B cell (primary cell): ENCODE data around the gene TLDC2. TPM values are rescaled to one million over a fixed set of nuclear protein-coding genes. Genes with fewer than 3 reads are reported as not detected.
"Not testable (repeated sequence)": the region's sequence is repeated elsewhere in the genome, so short reads cannot be mapped to it uniquely, and the experiment has no call there.

Experiments
- ATAC-seq: fragments of 200-7000 bp; cut with Tn5 transposase; one replicate; pipeline ENCODE4 v1.10.0; 2021; ENCODE audit warnings: low read depth, mild to moderate bottlenecking, moderate number of reproducible peaks, moderate library complexity
- CTCF ChIA-PET: fragments of 350-600 bp; sonication (Branson Sonifier 250); formaldehyde crosslinking; loops from one replicate; lab custom pipeline; 2021; ENCODE audit warnings: antibody characterized with exemption, inconsistent platforms; lab: Charles Lee
- POLR2A ChIA-PET: fragments of 350-600 bp; sonication (Branson Sonifier 250); formaldehyde crosslinking; loops from one replicate; lab custom pipeline; 2021; ENCODE audit warnings: antibody characterized with exemption; lab: Charles Lee
- DNase-seq: peaks from one replicate; pipeline ENCODE4 v3.0.0; 2013
- H2AFZ ChIP-seq: 2 replicates; pipeline ENCODE4 v1.6.1; 2012; ENCODE audit warnings: mild to moderate bottlenecking, low read depth, low read length; ENCODE audit not compliant: insufficient read depth, poor library complexity, severe bottlenecking
- H3K27ac ChIP-seq, 2 donors: 1 replicate in 1 of 2; 2 replicates in 1 of 2; pipeline ENCODE4 v1.5.1; 2012 to 2013; ENCODE audit warnings: low read length in 2 of 2, mild to moderate bottlenecking in 2 of 2, moderate library complexity in 1 of 2
- H3K27me3 ChIP-seq, 4 experiments: fragments of 200-600 bp in 1 of 4; sonication (generic) in 1 of 4; replicated peaks in 1 of 4; 1 replicate in 2 of 4; 2 replicates in 2 of 4; pipeline versions ENCODE4 v1.6.1 to v1.7.0; 2013 to 2016; ENCODE audit warnings: low read length in 3 of 4, mild to moderate bottlenecking in 2 of 4, mixed read lengths in 1 of 4, moderate library complexity in 1 of 4; ENCODE audit not compliant: insufficient read depth in 4 of 4, control insufficient read depth in 3 of 4; ENCODE audit errors: control extremely low read depth in 1 of 4
- H3K36me3 ChIP-seq, 2 experiments: replicated peaks in 1 of 2; 1 replicate in 1 of 2; 2 replicates in 1 of 2; pipeline versions ENCODE4 v1.6.1 to v1.7.1; 2013; ENCODE audit warnings: low read length in 1 of 2; ENCODE audit not compliant: insufficient read depth in 2 of 2, control insufficient read depth in 1 of 2; ENCODE audit errors: control extremely low read depth in 1 of 2, extremely low read depth in 1 of 2
- H3K4me1 ChIP-seq, 2 donors: fragments of 200-600 bp in 1 of 2; sonication (generic) in 1 of 2; 1 replicate in 1 of 2; 2 replicates in 1 of 2; pipeline versions ENCODE4 v1.5.1 to v1.6.1; 2013 to 2017; ENCODE audit warnings: low read length in 2 of 2; ENCODE audit not compliant: control insufficient read depth in 2 of 2, insufficient read depth in 2 of 2
- H3K4me2 ChIP-seq: replicated peaks from 2 replicates; pipeline ENCODE3; 2012; ENCODE audit warnings: mild to moderate bottlenecking, low read depth, low read length; ENCODE audit not compliant: poor library complexity, severe bottlenecking
- H3K4me3 ChIP-seq, 5 experiments: fragments of 200-600 bp in 1 of 5; sonication (generic) in 1 of 5; 1 replicate in 3 of 5; 2 replicates in 2 of 5; pipeline versions ENCODE4 v1.5.1 to v1.7.0; 2011 to 2016; ENCODE audit warnings: low read length in 4 of 5, mild to moderate bottlenecking in 4 of 5, low read depth in 2 of 5, control low read depth in 1 of 5, moderate library complexity in 1 of 5; ENCODE audit not compliant: insufficient read depth in 1 of 5; ENCODE audit errors: control extremely low read depth in 1 of 5, extremely low read depth in 1 of 5
- H3K79me2 ChIP-seq: fragments of 200-600 bp; sonication (generic); one replicate; pipeline ENCODE4 v1.6.0; 2016; ENCODE audit warnings: low read length; ENCODE audit not compliant: control insufficient read depth, insufficient read depth
- H3K9ac ChIP-seq: fragments of 200-600 bp; sonication (generic); 2 replicates; pipeline ENCODE4 v1.6.1; 2017; ENCODE audit warnings: mild to moderate bottlenecking, low read length, moderate library complexity
- H3K9me3 ChIP-seq, 3 donors: one replicate each; pipeline versions ENCODE4 v1.6.1 to v1.7.1; 2013; ENCODE audit warnings: low read length in 2 of 3; ENCODE audit not compliant: control insufficient read depth in 2 of 3, insufficient read depth in 1 of 3; ENCODE audit errors: control extremely low read depth in 1 of 3
- H4K20me1 ChIP-seq: 2 replicates; pipeline ENCODE4 v1.6.0; 2012; ENCODE audit warnings: mild to moderate bottlenecking, low read length; ENCODE audit not compliant: insufficient read depth, control insufficient read depth, poor library complexity, severe bottlenecking
- H3K27ac Mint-ChIP-seq: one replicate; pipeline ENCODE4 v1.8.0; 2021; ENCODE audit warnings: mixed read lengths
- H3K27me3 Mint-ChIP-seq: one replicate; pipeline ENCODE4 v1.8.0; 2021; ENCODE audit warnings: mixed read lengths
- H3K4me1 Mint-ChIP-seq: one replicate; pipeline ENCODE4 v1.8.0; 2021; ENCODE audit warnings: mixed read lengths
- H3K4me3 Mint-ChIP-seq: one replicate; pipeline ENCODE4 v1.8.0; 2021; ENCODE audit warnings: mixed read lengths
- H3K9me3 Mint-ChIP-seq: one replicate; pipeline ENCODE4 v1.8.0; 2022; ENCODE audit warnings: mixed read lengths; ENCODE audit not compliant: insufficient read depth
- EZH2 ChIP-seq: IDR thresholded peaks from 2 replicates; pipeline ENCODE4 v1.6.1; 2012; ENCODE audit warnings: borderline replicate concordance, low read depth, mild to moderate bottlenecking, moderate library complexity, low read length; ENCODE audit not compliant: insufficient read depth, poor library complexity, severe bottlenecking
- WGBS: methylation state at CpG from one replicate; pipeline ENCODE4 v1.1.5; 2013; ENCODE audit warnings: missing lambda C conversion rate; ENCODE audit not compliant: insufficient coverage; 5-methylcytosine and 5-hydroxymethylcytosine counted together
- intact Hi-C: fragments of 100-400 bp; cut with micrococcal nuclease; formaldehyde crosslinking; loops from one replicate; pipeline ENCODE4 v1.10.0; 2022
- polyA plus RNA-seq: library from polyadenylated mRNA; depleted of rRNA; stranded (reverse); fragments of >200 nt; gene quantifications from 2 replicates; pipeline ENCODE4 v1.2.3, GENCODE V29; 2012
- total RNA-seq, 2 donors: library from RNA; stranded (reverse); fragments of 120-200 nt in 1 of 2; gene quantifications; 1 replicate in 1 of 2; 2 replicates in 1 of 2; pipeline versions ENCODE4 v1.2.3 to v1.2.4, GENCODE V29; 2013 to 2022
- TF ChIP-seq, protein P1 (sequence below): fragments of 200-600 bp; IDR thresholded peaks from one replicate; pipeline ENCODE4 v1.8.0; 2022; ENCODE audit warnings: antibody characterized with exemption, mild to moderate bottlenecking

TLDC2 gene
- total and polyA plus RNA-seq, 2 donors (not counting 1 experiment from before 2014, with no cell fraction given), result 0.13 TPM; not detected in 1

DNA sequence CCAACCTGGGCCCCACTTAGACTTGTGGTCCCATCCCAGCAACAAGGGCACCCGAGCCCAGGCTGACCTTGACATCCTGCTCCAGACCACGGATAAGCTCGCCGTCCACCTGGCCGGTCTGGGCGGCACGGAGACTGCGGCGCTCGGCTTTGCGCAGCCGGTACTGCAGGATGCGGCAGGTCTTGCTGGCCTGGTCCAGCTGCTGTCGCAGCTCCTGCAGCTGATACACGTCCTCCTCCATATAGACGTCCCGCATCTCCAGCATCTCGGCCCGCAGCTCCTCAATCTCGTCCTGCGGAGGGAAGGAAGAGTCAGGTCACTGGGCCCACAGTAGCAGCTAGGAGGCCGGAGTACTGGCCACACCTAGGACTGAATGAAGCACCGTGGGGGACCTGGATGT is 36.8 kb upstream of the TLDC2 start:
- POLR2A ChIA-PET, result interaction anchor here (1.5 kb wide), 1 partner anchor 20 kb away, joined by 3 read pairs; no protein-coding TSS in a partner anchor
- no peak for DNase-seq

DNA sequence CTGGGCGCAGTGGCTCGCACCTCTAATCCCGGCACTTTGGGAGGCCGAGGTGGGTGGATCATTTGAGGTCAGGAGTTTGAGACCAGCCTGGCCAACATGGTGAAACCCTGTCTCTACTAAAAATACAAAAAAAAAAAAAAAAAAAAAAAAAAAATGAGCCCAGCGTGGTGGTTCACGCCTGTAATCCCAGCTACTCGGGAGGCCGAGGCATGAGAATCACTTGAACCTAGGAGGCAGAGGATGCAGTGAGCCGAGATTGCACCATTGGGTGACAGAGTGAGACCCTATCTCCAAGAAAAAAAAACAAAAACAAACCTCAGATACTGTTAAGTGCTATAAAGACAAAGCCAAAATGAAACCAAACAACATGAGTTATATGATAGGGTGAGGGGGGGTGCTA is 34.9 kb upstream of the TLDC2 start:
- H3K4me3 ChIP-seq, ATAC-seq, H3K36me3 ChIP-seq, H3K27me3 ChIP-seq, H3K27me3 Mint-ChIP-seq, H3K9me3 Mint-ChIP-seq, H3K9ac ChIP-seq, intact Hi-C loops, H4K20me1 ChIP-seq, DNase-seq: not testable (repeated sequence)
- Mint-ChIP-seq H3K27ac (peak overlapping the region; percentile 96), H3K4me3 (peak overlapping the region; percentile 21), H3K4me1 (peaks cover 72% of the 10 kb centered on the region)
- WGBS, result no CpG with 5 or more reads among the region's 9 CpGs
- Histone ChIP-seq H3K79me2 (peaks cover 34% of the 10 kb centered on the region), H3K4me2 (peak overlapping the region; percentile 71), H3K4me1 (peaks cover 69 to 89% of the 10 kb centered on the region in 2 donors), H3K27ac (peak overlapping the region; percentile 92 to 98), H3K9me3 (peaks cover 0 to 15% (median 0%) of the 10 kb centered on the region in 3 donors), H2AFZ (peak overlapping the region; percentile 34)
- ChIA-PET POLR2A (interaction anchor here (1.9 kb wide), 1 partner anchor 22 kb away, joined by 10 read pairs; a partner anchor contains a TSS), CTCF (interaction anchor here (0.6 to 4.6 kb wide), 5 partner anchors 22 to 68 kb away, joined by 3 to 27 read pairs (median 6); partner anchors contain the start of gene DSN1)

More for the DNA sequence above, 36.8 kb upstream of the TLDC2 start:
- H3K27ac Mint-ChIP-seq, result peak overlapping the region; percentile 87
- Histone ChIP-seq H3K9ac (no peak overlapping the region), H4K20me1 (no peaks in the 10 kb centered on the region), H2AFZ (no peak overlapping the region), H3K27ac (peak overlapping the region; percentile 69 to 87), H3K9me3 (peaks cover 0 to 6% (median 0%) of the 10 kb centered on the region in 3 donors), H3K36me3 (peaks cover 0 to 2% of the 10 kb centered on the region in 2 experiments), H3K4me3 (no peak overlapping the region), H3K79me2 (peaks cover 36% of the 10 kb centered on the region), H3K4me1 (peaks cover 57 to 79% of the 10 kb centered on the region in 2 donors), H3K4me2 (peak overlapping the region; percentile 38), H3K27me3 (no peaks in the 10 kb centered on the region)
- TF ChIP-seq, protein P1, sequence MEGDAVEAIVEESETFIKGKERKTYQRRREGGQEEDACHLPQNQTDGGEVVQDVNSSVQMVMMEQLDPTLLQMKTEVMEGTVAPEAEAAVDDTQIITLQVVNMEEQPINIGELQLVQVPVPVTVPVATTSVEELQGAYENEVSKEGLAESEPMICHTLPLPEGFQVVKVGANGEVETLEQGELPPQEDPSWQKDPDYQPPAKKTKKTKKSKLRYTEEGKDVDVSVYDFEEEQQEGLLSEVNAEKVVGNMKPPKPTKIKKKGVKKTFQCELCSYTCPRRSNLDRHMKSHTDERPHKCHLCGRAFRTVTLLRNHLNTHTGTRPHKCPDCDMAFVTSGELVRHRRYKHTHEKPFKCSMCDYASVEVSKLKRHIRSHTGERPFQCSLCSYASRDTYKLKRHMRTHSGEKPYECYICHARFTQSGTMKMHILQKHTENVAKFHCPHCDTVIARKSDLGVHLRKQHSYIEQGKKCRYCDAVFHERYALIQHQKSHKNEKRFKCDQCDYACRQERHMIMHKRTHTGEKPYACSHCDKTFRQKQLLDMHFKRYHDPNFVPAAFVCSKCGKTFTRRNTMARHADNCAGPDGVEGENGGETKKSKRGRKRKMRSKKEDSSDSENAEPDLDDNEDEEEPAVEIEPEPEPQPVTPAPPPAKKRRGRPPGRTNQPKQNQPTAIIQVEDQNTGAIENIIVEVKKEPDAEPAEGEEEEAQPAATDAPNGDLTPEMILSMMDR, result no peak
- no peak for TF ChIP-seq EZH2
- no peaks in the 10 kb centered on the region for H3K27me3 Mint-ChIP-seq
- H3K4me1 Mint-ChIP-seq, result peaks cover 63% of the 10 kb centered on the region
- WGBS, result 97% methylated on average over 23 of the region's 23 CpGs
- no peak overlapping the region for H3K4me3 Mint-ChIP-seq
- CTCF ChIA-PET, result interaction anchor here (0.5 to 4.6 kb wide), 9 partner anchors 13 to 1169 kb away, joined by 3 to 27 read pairs (median 3); a partner anchor contains a TSS
- intact Hi-C loops, result no loop called here
- no peak for ATAC-seq
- no peaks in the 10 kb centered on the region for H3K9me3 Mint-ChIP-seq
